Hepatocyte (in vitro differentiated cells): ENCODE data around the gene GPER1.

Experiments used
- CTCF ChIP-seq: fragments of 200-600 bp; sonication (generic); IDR thresholded peaks from 2 replicates; pipeline ENCODE4 v1.5.1; 2016; ENCODE audit warnings: antibody characterized with exemption, mild to moderate bottlenecking; ENCODE audit not compliant: poor library complexity
- EZH2 ChIP-seq: fragments of 200-600 bp; sonication (generic); IDR thresholded peaks from 2 replicates; pipeline ENCODE4 v1.6.1; 2016; ENCODE audit warnings: antibody characterized with exemption, mild to moderate bottlenecking, borderline replicate concordance

- TF ChIP-seq EZH2 (no peak), CTCF (no peak)
Observed at GRCh38 chr7:1140476-1141104, 52.7 kb downstream of the GPER1 start.
